Left renal pelvis (tissue), 4 donors: ENCODE measurements around the gene C6orf141. TPM values are rescaled to one million over a fixed set of nuclear protein-coding genes. Genes with fewer than 3 reads are reported as not detected.

Experiments
- DNase-seq, 4 donors: peaks; one replicate each; pipeline ENCODE4 v3.0.0-alpha.2; 2013; ENCODE audit warnings: low read depth in 4 of 4, low spot score in 3 of 4
- polyA plus RNA-seq, 4 donors: library from polyadenylated mRNA; unstranded; fragments of 120-200 nt; gene quantifications; one replicate each; pipeline ENCODE4 v1.2.1, GENCODE V29; 2013; ENCODE audit not compliant: insufficient read length in 4 of 4

Gene C6orf141
- polyA plus RNA-seq, 4 donors = 0.33 to 0.86 (median 0.55) TPM

DNA sequence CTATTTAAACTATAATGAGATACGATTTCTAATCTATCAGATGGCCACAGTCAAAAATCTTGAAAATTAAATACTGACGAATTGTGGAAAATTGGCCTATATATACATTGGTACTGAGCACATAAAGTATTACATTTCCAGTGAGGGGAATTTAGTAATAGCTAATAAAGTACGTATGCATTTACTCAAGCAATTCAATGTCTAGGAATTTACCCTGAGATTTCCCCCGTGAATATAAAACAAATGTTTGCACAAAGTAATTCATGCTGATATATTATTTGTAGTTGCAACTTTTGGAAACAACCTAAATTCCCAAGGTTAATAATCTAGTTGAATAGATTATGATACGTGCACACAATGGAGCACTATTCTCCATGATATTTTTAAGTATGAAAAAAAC lies 14.7 kb upstream of the C6orf141 start:
- DNase-seq = no peak

GRCh38 chr6:49539102-49539501 lies 11.4 kb upstream of the C6orf141 start:
- DNase-seq = no peak

- DNase-seq = no peak
Measured at GRCh38 chr6:49540614-49541013, 9.9 kb upstream of the C6orf141 start.

DNA sequence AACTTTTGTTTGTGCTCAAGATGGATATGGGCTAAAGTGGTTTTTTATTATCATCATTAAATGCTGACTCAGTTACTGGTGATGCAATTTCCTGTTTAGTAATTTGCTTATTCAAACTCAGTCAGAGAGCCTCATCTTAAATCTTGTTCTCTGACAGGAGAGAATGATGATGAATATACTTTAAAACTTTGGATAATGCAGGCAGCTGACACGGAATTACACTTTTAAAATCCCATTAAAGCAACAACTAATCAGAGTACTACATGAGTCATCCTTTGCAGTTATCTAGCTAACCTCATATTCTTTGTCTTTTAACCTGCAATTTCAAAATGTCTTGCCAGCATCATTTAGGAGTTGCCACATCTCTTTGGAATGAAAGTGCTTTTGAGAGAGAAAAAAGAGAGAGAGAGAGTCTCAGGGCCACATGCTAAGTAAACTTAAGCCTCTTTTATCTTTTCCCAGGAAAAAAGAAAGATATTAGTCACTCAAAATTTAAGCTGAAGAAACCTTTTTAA lies 9.2 kb upstream of the C6orf141 start:
- DNase-seq = no peak

DNA sequence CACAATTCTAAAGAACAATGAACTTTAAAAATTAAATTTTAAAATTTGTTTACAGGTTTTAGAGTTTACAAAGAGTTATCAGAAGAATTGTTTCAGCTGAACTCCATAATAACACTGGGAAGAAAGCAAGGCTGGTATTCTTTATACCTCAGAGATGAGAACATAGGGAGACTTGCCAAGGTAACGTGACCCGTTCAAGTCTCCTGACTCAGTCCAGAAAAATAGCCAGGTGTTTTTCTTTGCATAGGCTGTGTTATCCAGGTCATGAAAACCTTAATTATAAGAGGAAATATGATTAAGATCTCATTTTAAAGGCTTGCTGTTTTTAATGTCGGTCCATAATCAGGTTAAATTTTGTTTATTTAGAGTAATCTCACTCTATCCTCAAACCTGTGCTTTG lies 8.5 kb upstream of the C6orf141 start:
- DNase-seq = no peak

GRCh38 chr6:49543087-49543858 lies 7.2 kb upstream of the C6orf141 start:
- DNase-seq = no peak

DNA sequence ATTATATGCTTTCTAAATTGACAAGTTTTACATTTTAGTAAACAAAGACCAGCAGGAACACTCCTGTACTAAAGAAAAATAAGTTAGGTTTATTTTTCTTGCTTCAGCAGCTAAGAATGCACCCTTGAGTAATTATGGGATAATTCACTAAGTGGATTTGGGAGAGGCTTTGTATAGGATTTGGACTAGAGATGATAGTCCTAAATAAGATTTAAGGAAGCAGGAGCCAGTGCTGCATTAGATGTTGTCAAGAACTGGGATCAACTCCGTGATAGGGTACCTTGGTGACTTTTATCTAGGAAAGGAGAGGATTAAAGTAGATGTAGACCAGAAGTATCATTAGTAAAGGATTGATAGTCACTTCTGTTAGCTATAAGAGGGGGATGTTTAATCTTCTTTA lies 4.1 kb upstream of the C6orf141 start:
- DNase-seq = no peak

DNA sequence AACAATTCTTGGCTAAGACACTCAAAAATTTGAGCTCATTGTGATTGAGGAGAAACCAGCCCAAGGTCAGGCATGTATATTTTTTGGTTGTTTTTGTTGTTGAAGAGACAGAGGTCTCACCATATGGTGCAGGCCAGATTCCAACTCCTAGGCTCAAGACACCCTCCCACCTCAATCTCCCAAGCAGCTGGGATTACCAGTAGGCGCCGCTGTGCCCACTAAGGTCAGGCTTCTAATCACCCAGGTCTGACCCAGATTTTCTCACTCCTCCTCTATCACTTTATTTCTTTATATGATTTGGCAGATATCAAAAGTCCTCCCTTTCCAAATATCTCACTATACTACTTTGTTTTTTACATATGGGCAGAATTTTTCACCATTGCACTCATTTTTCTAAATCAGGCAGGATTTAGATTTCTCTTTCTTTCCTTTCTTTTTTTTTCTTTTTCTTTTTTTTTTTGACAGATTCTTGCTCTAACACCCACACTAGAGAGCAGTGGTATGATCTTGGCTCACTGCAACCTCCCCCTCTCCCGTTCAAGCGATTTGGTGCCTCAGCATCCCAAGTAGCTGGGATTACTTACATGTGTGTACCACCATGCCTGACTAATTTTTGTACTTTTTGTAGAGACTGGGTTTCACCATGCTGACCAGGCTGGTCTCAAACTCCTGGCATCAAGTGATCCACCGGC lies 1.7 kb upstream of the C6orf141 start:
- DNase-seq = no peak

- DNase-seq = no peak
Measured at GRCh38 chr6:49549691-49550491, 577 bp upstream of the C6orf141 start.

- peak in 1 of 4 donors; percentile 14 for DNase-seq
Measured at GRCh38 chr6:49551078-49551865, 804 bp downstream of the C6orf141 start.

DNA sequence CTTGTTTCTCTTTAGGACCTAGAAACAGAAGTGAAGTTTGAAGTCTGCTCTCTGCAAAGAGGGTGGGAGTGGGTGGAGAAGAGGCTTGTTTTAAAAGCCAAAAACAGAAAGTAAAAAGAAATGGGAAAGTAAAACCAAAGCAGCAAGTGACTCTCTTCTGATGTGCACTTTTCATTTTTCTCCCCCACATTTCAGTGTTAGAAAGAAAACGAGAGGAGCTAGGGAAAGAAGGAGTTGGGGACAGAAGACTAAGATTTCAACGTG lies 1.3 kb downstream of the C6orf141 start:
- no peak for DNase-seq

GRCh38 chr6:49552596-49552995 lies 2.1 kb downstream of the C6orf141 start:
- no peak for DNase-seq

DNA sequence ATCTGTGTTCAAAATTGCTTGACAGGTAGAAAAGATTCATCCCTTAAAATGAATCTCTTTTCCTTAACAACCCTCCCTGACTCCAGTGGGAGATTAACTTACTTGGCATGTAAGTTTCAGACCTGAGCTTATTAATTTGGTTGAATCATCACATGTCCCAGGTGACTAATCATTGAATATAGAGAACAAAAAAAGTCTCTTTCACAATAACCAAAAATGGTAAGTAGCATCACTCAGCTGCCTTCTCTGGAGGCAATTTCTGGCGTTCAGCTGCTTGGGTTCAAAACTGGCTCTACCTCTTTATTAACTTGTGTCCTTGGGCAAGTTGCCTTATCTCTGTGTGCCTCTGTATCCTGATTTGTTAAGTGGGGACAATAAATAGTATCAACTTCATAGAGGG lies 2.9 kb downstream of the C6orf141 start:
- no peak for DNase-seq

DNA sequence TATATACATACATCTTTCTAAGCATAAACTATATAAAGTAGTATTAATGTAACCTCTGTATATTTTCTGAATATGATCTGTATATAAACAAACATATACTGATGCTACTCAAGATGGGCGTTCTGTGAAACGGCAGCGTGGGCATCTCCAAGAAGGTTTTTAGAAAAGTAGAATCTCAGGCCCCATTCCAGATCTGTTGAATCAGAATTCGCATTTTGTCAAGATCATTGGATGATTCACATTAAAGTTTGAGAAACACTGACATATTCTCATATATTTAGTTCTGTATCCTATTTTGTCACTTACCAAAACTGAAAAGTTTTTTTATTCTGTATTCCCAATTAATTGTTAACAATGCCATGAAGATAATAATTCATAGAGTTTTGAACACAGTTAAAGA lies 5.5 kb downstream of the C6orf141 start:
- DNase-seq = no peak

DNA sequence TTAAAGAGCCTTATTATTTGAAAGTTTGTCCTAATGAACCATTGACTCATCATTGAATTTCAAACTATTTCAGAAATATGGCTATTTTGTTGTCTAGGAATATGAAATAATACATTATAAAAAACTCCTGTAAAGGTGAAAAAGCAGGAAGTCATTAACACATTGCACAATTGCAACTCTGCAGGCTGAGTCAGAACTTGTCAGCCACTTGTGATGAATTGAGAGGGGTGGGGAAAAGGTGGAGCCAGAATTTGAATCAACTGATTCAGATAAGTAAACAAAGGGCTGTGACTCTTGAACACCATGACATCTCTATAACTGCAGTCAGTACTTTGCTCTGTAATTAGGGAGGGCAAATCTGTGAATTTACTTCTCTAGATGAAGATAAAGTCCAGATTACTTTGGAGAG lies 6.0 kb downstream of the C6orf141 start:
- DNase-seq = no peak

- DNase-seq = no peak
Measured at GRCh38 chr6:49557177-49557576, 6.7 kb downstream of the C6orf141 start.

GRCh38 chr6:49558238-49558637 lies 7.8 kb downstream of the C6orf141 start:
- no peak for DNase-seq

- DNase-seq = no peak
Measured at GRCh38 chr6:49563006-49563886, 12.8 kb downstream of the C6orf141 start.

DNA sequence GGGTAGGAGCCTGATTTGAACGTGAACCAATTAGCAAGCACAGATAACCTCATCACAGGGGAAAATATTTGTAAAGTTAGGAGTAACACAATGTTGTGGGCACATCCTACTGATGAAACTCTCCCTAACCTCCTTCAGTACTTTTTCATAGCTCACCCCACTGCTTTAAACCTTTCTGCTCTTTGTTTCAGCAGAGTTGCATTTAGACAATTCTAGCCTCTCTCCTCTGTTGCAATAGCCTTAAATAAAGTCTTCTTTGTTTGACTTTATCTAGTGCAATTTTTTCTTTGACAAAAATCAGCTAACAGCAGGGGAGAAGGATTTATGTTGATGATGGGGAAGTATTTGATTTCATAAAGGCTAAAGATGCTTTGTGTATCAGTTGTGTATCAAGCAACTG lies 14.1 kb downstream of the C6orf141 start:
- DNase-seq = no peak

DNA sequence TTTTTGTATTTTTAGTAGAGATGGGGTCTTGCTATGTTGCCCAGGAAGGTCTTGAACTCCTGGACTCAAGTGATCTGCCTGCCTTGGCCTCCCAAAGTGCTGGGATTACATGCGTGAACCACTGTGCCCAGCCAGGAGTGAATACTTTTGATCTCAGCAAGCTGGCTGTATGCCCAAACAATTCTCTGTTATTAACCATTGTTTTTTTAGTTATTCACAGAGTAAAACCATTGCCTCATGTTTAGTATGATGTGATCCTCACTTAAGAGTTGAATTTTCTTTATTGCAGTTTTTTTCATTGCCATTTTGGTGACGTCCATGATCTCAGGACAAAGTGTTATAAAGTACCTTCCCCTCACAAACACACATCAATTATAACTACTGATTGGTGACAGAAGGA lies 14.8 kb downstream of the C6orf141 start:
- no peak for DNase-seq
